Uterus (tissue), 2 donors: Measurements from ENCODE around the gene PLIN5.

Experiments used
- CTCF ChIP-seq, 4 experiments: fragments of 200-600 bp in 2 of 4; fragments of 450-650 bp in 2 of 4; sonication (generic) in 2 of 4; IDR thresholded peaks; one replicate each; pipeline ENCODE4 v1.5.1; 2016 to 2019; ENCODE audit warnings: antibody characterized with exemption in 4 of 4, mild to moderate bottlenecking in 2 of 4, moderate library complexity in 1 of 4
- POLR2A ChIP-seq, 2 donors: fragments of 450-650 bp; IDR thresholded peaks; one replicate each; pipeline ENCODE4 v1.6.1; 2016; ENCODE audit warnings: antibody characterized with exemption in 2 of 2, mild to moderate bottlenecking in 1 of 2, moderate library complexity in 1 of 2

GRCh38 chr19:4583961-4584669 is 49.1 kb upstream of the PLIN5 start:
- TF ChIP-seq CTCF (IDR thresholded peaks at IDR 0.05) (no peak), POLR2A (IDR thresholded peaks at IDR 0.05) (peak in 1 of 2 donors; percentile 30)
